K562 (cell line): ENCODE measurements around the gene CNDP1.

Experiments
- BACH1 ChIP-seq: fragments of 200-800 bp; sonication (Bioruptor generic); IDR thresholded peaks from 2 replicates; pipeline ENCODE4 v1.6.1; 2016; ENCODE audit warnings: missing genetic modification characterization, missing compliant biosample characterization
- EZH2 ChIP-seq: IDR thresholded peaks from 2 replicates; pipeline ENCODE4 v1.6.1; 2012; ENCODE audit warnings: low read depth, mild to moderate bottlenecking, inconsistent platforms, low read length, borderline replicate concordance
- MAZ ChIP-seq, 2 experiments: fragments of 450-650 bp in 1 of 2; sonication (generic) in 1 of 2; formaldehyde crosslinking; IDR thresholded peaks in 1 of 2; conservative IDR thresholded peaks in 1 of 2; 2 replicates each; pipeline versions ENCODE4 v1.4.0 to v1.5.0; 2020; ENCODE audit warnings: mild to moderate bottlenecking in 1 of 2, missing genetic modification reagents in 1 of 2
- POLR2A ChIP-seq: fragments of 450-650 bp; conservative IDR thresholded peaks from 2 replicates; pipeline ENCODE4 v1.6.1; 2016
- TAF1 ChIP-seq: IDR thresholded peaks from 2 replicates; pipeline ENCODE4 v1.6.1; 2011; ENCODE audit warnings: mild to moderate bottlenecking, low read length, moderate library complexity; ENCODE audit not compliant: insufficient read depth, control insufficient read depth, severe bottlenecking; ENCODE audit errors: extremely low read depth
- YY1 ChIP-seq, 3 experiments: IDR thresholded peaks; 2 replicates each; pipeline ENCODE4 v1.6.1; 2011; ENCODE audit warnings: low read length in 2 of 3, mild to moderate bottlenecking in 2 of 3, moderate library complexity in 2 of 3, borderline replicate concordance in 1 of 3, control low read depth in 1 of 3, low read depth in 1 of 3; ENCODE audit not compliant: insufficient read depth in 3 of 3, insufficient replicate concordance in 2 of 3, control insufficient read depth in 1 of 3, insufficient read length in 1 of 3; ENCODE audit errors: extremely low read depth in 1 of 3
- ZC3H11A ChIP-seq: IDR thresholded peaks from 2 replicates; pipeline ENCODE4 v1.6.1; 2012; ENCODE audit warnings: low read depth, low read length, improper control_type of control experiment
- ZNF274 ChIP-seq: IDR thresholded peaks from 2 replicates; pipeline ENCODE4 v1.6.1; 2011; ENCODE audit warnings: low read depth, mild to moderate bottlenecking, low read length, moderate library complexity, borderline replicate concordance
- TF ChIP-seq, protein P1 (sequence below): IDR thresholded peaks from 3 replicates; pipeline ENCODE4 v1.6.1; 2011; ENCODE audit warnings: borderline replicate concordance, mild to moderate bottlenecking, moderate library complexity; ENCODE audit not compliant: insufficient read length; ENCODE audit errors: extremely low read depth
- TF ChIP-seq, protein P2 (sequence below): sonication (generic); formaldehyde crosslinking; IDR thresholded peaks from 2 replicates; pipeline ENCODE4 v1.9.0; 2022; ENCODE audit warnings: mild to moderate bottlenecking, missing genetic modification reagents
- TF ChIP-seq, protein P3 (sequence below): fragments of 450-650 bp; IDR thresholded peaks from 2 replicates; pipeline ENCODE4 v1.6.1; 2016; ENCODE audit warnings: low read depth, mild to moderate bottlenecking, moderate library complexity
- TF ChIP-seq, protein P4 (sequence below), 3 experiments: IDR thresholded peaks in 2 of 3; conservative IDR thresholded peaks in 1 of 3; 2 replicates each; pipeline ENCODE4 v1.5.1; 2011 to 2012; ENCODE audit warnings: low read length in 3 of 3, mild to moderate bottlenecking in 3 of 3, control low read depth in 2 of 3, improper control_type of control experiment in 1 of 3, inconsistent platforms in 1 of 3, low read depth in 1 of 3, mixed read lengths in 1 of 3, moderate library complexity in 1 of 3; ENCODE audit not compliant: insufficient read depth in 2 of 3
- TF ChIP-seq, protein P5 (sequence below): sonication (generic); formaldehyde crosslinking; IDR thresholded peaks from 2 replicates; pipeline ENCODE4 v1.8.0; 2022; ENCODE audit warnings: missing genetic modification reagents, mild to moderate bottlenecking, borderline replicate concordance

DNA sequence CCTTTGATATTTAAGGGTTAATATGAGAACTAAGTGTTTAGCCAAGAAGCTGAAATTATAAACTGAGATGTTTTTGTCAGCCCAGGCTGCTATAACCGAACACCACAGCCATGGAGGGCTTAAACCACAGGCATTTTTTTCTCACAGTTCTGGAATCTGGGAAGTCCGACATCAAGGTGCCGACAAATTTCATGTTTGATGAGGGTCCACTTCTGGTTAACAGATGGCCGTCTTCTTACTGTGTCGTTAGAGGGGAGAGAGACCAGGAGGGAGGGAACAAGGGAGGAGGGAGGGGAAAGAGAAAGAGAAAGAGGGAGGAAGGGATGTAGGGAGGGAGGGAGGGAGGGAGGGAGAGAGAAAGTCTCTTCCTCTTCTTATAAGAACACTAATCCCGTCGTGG lies 44.6 kb upstream of the CNDP1 start:
- TF ChIP-seq, protein P1, sequence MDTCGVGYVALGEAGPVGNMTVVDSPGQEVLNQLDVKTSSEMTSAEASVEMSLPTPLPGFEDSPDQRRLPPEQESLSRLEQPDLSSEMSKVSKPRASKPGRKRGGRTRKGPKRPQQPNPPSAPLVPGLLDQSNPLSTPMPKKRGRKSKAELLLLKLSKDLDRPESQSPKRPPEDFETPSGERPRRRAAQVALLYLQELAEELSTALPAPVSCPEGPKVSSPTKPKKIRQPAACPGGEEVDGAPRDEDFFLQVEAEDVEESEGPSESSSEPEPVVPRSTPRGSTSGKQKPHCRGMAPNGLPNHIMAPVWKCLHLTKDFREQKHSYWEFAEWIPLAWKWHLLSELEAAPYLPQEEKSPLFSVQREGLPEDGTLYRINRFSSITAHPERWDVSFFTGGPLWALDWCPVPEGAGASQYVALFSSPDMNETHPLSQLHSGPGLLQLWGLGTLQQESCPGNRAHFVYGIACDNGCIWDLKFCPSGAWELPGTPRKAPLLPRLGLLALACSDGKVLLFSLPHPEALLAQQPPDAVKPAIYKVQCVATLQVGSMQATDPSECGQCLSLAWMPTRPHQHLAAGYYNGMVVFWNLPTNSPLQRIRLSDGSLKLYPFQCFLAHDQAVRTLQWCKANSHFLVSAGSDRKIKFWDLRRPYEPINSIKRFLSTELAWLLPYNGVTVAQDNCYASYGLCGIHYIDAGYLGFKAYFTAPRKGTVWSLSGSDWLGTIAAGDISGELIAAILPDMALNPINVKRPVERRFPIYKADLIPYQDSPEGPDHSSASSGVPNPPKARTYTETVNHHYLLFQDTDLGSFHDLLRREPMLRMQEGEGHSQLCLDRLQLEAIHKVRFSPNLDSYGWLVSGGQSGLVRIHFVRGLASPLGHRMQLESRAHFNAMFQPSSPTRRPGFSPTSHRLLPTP = no peak
- TF ChIP-seq EZH2 (no peak), TAF1 (no peak), YY1 (IDR thresholded peaks at IDR 0.05; ENCODE audit: borderline replicate concordance in 1 of 3, control insufficient read depth in 1 of 3, extremely low read depth in 1 of 3, insufficient read depth in 3 of 3, insufficient read length in 1 of 3, insufficient replicate concordance in 2 of 3, low read depth in 1 of 3, low read length in 2 of 3) (no peak), MAZ (CRISPR knock-in tag; conservative IDR thresholded peaks at IDR 0.05 in 1 of 2, IDR thresholded peaks at IDR 0.05 in 1 of 2) (no peak), POLR2A (no peak), ZC3H11A (no peak), BACH1 (tag) (no peak), ZNF274 (no peak)
- TF ChIP-seq, protein P2, sequence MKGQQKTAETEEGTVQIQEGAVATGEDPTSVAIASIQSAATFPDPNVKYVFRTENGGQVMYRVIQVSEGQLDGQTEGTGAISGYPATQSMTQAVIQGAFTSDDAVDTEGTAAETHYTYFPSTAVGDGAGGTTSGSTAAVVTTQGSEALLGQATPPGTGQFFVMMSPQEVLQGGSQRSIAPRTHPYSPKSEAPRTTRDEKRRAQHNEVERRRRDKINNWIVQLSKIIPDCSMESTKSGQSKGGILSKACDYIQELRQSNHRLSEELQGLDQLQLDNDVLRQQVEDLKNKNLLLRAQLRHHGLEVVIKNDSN = no peak
- TF ChIP-seq, protein P3, sequence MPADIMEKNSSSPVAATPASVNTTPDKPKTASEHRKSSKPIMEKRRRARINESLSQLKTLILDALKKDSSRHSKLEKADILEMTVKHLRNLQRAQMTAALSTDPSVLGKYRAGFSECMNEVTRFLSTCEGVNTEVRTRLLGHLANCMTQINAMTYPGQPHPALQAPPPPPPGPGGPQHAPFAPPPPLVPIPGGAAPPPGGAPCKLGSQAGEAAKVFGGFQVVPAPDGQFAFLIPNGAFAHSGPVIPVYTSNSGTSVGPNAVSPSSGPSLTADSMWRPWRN = no peak
- TF ChIP-seq, protein P4, sequence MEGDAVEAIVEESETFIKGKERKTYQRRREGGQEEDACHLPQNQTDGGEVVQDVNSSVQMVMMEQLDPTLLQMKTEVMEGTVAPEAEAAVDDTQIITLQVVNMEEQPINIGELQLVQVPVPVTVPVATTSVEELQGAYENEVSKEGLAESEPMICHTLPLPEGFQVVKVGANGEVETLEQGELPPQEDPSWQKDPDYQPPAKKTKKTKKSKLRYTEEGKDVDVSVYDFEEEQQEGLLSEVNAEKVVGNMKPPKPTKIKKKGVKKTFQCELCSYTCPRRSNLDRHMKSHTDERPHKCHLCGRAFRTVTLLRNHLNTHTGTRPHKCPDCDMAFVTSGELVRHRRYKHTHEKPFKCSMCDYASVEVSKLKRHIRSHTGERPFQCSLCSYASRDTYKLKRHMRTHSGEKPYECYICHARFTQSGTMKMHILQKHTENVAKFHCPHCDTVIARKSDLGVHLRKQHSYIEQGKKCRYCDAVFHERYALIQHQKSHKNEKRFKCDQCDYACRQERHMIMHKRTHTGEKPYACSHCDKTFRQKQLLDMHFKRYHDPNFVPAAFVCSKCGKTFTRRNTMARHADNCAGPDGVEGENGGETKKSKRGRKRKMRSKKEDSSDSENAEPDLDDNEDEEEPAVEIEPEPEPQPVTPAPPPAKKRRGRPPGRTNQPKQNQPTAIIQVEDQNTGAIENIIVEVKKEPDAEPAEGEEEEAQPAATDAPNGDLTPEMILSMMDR (IDR thresholded peaks at IDR 0.05 in 2 of 3, conservative IDR thresholded peaks at IDR 0.05 in 1 of 3; ENCODE audit: insufficient read depth in 2 of 3, low read depth in 1 of 3, low read length in 3 of 3) = no peak
- TF ChIP-seq, protein P5, sequence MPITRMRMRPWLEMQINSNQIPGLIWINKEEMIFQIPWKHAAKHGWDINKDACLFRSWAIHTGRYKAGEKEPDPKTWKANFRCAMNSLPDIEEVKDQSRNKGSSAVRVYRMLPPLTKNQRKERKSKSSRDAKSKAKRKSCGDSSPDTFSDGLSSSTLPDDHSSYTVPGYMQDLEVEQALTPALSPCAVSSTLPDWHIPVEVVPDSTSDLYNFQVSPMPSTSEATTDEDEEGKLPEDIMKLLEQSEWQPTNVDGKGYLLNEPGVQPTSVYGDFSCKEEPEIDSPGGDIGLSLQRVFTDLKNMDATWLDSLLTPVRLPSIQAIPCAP = no peak
